HG02678 (cell line): ENCODE measurements around the gene ATG12.
"Not testable (repeated sequence)": the region's sequence is repeated elsewhere in the genome, so short reads cannot be mapped to it uniquely, and the experiment has no call there.

ENCODE experiments used
- ATAC-seq: cut with Tn5 transposase; IDR thresholded peaks from one replicate; pipeline ENCODE4 v1.9.1; 2021; ENCODE audit warnings: mild to moderate bottlenecking, moderate library complexity; ENCODE audit not compliant: unreplicated experiment

The ATG12 gene

DNA sequence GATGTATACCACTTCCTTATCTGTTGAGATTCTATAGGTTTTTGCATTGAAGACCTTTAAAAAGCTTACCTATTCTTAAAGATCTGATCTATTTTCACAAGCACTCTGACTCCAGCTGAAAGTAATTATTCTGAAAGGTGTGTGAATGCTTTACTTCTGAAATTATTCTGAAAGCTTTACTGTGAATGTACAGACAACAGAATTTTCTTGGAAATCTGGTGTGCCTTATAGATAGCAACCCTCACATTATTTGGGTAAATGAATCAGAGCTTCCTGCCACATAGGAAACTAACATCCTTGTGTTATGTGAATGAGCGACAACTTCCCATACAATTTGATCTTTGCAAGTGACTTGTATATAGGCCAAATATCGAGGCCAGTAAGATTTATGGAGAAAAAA lies 31.4 kb downstream of the ATG12 start:
- no peak for ATAC-seq

DNA sequence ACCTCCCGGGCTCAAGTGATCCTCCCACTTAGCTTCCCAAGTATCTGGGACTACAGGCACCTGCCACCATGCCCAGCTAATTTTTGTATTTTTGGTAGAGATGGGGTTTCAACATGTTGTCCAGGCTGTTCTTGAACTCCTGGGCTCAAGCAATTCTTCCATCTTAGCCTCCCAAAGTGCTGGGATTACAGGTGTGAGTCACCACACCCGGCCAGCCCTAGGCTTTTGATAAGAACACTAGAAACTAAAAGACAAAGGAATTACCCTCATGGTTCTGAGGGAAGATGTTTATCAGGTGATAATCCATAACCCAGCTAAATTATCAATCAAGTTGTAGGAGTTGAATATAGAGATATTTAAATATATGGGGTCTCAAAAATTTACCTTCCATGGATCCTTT lies 33.3 kb downstream of the ATG12 start:
- not testable (repeated sequence) for ATAC-seq

DNA sequence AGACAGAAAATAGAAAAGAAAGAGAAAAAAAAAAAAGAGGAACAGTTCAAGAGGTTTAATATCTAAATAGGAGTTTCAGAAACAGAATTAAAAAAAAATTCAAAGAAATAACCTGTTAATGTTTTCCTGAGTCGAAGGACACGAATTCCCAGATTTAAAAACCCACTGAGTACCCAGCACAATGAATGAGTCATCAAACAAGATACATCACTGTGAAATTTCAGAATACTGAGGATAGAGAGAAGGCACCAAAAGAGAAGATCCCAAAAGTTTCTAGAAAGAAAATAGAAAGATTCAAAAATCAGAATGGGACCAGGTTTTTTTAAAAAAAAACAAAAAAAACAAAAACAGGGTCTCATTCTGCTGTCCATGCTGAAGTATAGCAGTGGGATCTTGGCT lies 33.7 kb downstream of the ATG12 start:
- ATAC-seq: no peak

DNA sequence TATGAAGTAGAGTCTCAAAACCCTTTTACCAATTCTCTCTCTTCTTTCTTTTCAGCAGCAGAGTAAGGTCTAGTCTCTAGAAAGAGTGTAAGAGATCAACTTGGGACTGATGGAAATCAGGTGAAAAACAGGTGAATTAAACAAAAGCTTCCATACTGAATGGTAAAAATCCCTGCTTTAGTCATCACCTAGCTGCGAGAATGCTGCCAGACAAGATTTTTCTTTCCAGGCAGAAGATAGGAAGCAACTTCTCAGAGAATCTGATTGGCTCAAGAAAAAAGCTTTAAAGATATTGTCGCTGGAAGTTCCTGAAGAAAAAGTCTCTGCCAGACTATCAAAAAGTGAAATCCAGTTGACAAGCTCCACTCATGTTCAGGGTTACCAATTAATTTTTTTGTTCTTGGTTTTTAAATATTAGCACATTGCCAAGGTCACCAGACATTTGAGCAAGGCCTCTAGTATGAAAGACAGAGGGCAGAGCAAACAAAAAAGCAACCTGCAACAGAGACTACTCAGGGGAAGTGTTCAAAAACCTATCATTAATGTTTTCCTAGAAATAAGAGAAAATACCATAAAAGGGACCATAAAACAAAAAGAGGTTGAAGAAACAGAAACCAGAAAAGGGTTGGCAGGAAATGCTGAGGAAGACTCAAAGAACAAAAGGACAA lies 34.2 kb downstream of the ATG12 start:
- no peak for ATAC-seq

DNA sequence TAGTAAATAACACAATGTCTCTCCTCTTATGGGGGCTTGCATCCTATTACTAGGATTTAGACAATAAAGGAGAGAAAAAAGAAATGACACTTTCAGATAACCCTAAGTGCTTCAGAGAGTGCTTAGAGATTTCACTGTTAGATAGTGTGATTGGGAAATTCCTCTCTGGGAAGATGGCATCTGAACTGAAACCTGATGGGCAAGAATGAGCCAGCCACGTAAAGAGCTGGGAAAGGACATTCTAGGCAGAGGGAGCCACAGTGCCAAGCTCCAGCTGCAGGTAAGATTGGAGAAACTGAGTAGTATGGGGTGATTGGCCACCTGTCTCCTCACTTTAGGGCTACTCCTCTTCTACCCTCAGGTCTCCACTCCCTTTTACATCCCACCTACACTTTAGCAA lies 39.4 kb downstream of the ATG12 start:
- no peak for ATAC-seq

DNA sequence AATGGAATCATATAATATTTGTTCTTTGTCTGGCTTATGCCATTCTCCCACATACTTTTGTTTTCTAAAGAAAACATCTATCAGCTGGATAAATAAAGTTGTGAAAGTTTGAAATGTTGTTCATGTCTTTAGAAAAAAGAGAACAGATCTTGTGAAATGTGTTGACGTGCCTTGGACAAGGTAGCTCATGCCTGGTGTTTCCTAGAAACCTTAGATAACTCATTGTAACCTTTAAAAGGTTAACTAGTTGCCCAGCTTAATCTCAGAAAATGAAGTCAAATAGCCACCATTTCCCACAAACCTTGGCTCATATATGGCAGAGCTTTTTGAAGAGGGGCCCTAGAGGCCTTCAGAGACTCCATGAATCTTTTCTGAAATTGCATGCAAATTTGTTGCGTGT lies 40.2 kb downstream of the ATG12 start:
- ATAC-seq: no peak

DNA sequence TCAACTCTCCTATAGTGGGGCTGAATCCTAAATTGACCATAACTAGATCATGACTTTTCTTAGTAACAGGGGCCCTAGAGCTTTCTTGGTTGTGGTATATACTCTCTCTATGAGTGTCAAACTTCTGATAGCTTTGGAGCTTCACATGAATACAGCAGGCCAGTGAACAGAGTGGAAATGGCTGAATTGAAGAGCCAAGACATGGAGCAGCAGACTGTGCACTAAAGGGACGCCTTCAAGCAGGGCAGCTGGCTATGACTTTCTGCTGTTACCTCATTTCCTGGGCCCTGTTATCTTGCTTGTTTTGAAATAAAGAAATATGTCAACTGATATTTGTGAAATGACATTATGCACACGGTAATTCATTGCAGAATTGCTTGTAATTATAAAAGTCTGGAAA lies 41.3 kb downstream of the ATG12 start:
- ATAC-seq: no peak

DNA sequence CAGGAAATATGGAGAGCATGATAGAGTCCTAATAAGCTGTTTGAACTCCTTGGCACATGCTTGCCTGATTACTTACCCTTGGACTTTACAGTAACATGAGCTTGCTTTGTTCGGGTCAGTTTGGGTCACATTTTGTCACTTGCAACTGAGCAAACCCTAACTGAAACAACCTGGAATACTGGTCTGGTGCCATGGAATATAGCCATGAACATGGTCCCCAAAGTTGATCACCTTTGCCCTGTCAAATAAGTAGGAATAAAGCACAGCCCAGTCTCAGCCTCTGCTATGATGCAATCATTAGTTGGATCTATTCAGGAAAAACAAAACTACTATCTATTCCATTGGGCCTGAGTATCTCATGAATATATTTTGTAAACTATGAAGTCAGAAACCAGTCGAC lies 43.1 kb downstream of the ATG12 start:
- ATAC-seq: no peak

DNA sequence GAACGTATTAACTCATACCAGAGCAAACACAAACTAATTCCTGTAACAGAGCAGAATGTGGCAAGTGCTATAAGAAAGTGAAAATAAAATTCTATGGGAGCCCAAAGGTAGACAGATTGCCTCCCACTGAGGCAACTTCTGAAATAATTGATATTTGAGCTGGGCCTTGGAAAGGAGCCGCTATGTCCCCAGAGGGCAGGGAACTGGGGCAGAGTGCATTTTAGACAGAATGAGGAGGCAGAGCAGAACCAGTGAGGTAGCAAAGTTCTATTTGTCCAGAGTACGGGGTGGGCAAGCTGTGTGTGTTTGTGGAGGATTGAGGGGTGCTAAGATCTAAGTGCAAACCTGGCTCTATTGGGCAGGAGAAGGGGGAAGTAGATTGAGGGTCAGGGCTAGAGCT lies 44.7 kb downstream of the ATG12 start:
- ATAC-seq: no peak

DNA sequence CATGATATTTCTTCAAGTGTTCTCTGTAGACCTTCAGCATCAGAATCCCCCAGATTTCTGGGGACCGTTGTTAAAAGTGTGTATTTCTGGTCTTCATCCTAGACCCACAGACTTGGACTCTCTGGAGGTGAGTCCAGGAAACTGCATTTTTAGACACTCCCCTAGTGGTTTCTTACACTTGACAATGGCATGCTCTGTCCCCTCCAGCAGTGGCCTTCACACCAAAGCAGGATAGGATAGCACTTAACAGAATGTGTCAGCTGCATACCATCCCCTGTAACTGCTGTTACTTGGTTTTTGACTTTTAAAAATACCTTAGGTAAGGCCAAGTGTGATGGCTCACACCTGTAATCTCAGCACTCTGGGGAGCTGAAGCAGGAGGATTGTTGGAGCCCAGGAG lies 45.7 kb downstream of the ATG12 start:
- no peak for ATAC-seq

DNA sequence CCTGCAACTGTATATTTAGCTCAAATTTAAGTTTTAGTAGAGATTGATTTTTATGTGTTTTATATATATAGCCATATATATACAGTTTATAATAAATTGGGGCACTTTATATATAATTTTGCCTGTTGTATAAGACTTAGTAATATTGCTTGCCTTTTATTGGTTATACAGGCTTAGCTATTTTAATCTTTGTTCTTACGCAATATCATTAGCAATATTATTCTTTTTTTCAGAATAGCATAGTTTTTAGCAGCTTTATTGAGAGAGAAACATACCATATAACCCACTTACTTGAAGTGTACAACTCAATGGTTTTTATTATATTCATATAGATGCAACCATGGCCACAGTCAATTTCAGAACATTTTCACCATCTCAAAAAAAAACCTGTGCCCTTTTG lies 52.9 kb downstream of the ATG12 start:
- no peak for ATAC-seq

DNA sequence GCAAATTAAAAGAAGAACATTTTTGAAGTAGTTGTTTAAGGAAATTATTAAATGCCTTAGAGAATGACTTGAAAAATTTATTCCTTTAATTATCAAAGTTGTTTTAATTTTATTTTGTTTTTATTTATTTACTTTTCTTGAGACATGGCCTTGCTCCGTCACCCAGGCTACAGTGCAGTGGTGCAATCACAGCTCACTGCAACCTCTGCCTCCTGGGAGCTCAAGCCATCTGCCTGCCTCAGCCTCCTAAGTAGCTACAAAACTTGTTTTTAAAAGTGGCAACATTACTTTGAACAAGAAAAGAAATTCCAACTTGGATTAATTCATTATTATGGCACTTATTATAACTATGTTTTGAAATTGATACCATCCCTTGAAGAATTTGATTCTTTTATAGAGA lies 53.9 kb downstream of the ATG12 start:
- ATAC-seq: no peak

DNA sequence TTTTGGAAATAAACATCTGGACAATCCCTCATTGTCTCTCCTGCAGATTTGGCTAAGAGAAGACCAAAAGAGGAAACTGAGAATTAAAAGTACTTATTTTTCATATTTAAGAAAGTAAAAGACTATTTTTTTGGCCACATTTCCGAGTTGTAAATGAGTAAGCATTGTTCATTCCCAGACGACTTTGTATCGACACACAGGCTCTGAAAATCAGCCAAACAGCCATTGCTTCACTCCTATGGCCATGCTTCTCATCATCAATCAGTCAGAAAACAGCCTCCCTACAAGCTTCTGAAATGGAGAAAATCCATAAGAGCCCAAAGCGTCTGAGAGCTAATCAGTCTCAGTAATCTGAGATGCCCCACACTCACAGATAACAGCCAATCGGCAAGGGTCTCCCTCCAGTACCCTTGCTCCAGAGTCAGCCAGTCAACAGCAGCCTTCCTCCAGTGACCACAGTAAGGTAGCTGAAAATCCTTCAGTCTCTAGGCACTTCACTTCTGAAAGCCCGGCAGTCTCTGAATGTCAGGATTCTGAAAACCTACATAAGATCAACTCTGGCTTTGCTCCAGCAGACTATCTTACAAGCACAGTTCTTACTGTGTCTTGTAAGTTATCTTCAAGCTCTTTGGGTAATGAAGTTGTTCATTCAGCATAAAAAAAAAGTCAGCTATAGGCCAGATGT lies 55.8 kb downstream of the ATG12 start:
- no peak for ATAC-seq

DNA sequence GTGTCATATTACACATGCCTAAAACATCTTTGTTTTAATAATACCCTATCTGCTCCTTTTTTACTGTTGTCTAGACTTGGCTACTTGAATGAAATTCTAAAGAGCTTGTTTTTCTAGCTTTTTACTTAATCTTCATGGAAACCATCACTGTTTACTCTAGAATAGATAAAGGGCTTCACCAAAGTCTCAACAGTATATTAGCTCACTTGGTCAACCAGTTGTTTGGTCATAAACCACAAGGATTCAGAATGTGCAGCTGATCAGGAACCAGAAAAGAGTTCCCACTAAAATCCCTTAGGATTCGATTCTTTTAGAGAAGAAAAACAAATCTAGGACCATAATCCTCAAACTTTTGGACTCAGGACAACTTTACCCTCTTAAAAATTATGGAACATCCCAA lies 62.9 kb downstream of the ATG12 start:
- ATAC-seq: no peak
